ENCODE data around the gene SLX4IP.
"Not testable (repeated sequence)": the region's sequence is repeated elsewhere in the genome, so short reads cannot be mapped to it uniquely, and the experiment has no call there.

SLX4IP gene

DNA sequence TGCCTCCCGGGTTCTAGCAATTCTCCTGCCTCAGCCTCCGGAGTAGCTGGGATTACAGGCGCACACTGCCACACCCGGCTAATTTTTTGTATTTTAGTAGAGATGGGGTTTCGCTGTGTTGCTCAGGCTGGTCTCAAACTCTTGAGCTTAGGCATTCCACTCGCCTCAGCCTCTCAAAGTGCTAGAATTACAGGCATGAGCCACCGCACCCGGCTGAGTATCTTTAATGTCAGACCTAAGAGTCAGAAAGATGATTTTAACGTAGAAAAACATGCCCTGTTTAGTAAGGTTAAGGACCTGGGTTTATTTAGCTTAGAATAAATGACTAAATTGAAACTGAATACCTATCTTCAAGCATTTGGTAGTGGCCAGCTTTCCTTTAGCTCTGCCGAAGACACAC, 155.3 kb downstream of the SLX4IP start:
- H3K27me3 ChIP-seq (ENCODE audit: control insufficient read depth, insufficient read depth, low read length); H3K36me3 ChIP-seq (ENCODE audit: insufficient read depth, low read length); H3K9me3 ChIP-seq (replicated peaks; ENCODE audit: low read length); H3K4me3 ChIP-seq (ENCODE audit: low read length); H3K4me2 ChIP-seq (ENCODE audit: low read length): not testable (repeated sequence)
- Histone ChIP-seq H3K9ac (ENCODE audit: low read depth, low read length) (peak overlapping the region; percentile 63), H3K4me1 (ENCODE audit: control insufficient read depth, insufficient read depth, low read length) (peaks cover 49% of the 10 kb centered on the region)

DNA sequence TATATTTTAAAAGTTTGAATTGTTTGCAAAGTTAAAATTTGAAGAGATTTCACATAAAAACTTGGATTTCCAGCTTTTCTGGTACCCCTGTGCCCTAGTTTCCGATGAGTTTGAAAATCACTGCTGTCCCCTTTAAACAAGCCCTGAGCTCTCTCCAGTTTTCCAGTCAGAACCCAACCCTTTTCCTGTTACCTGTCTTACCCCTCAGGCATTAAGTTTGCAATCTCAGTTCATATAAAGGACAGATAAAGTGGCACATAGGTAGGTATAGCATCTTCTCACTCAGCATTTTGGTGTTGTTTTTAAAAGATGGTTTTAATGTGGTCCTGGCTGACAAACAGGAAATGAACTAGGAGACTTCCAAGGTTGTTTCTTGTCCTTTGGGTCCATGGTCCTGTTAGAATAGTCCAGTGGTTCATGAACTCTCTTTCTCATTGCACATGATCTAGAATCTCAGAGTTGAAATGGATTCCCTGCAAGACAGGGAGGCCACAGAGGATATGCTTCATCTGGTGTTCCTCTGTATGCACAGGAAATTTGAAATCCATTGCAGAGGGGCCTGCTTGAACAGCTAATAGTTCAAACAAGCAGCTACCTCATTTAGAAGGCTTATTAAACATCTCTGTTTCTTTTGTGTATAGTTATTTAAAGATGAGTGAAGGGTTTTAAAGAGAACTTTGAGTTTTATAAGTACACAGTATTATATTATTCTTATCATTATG, 156.0 kb downstream of the SLX4IP start:
- peaks cover 51% of the 10 kb centered on the region for H3K4me1 ChIP-seq (ENCODE audit: control insufficient read depth, insufficient read depth, low read length)
- H3K4me3 ChIP-seq (ENCODE audit: low read length) = no peak overlapping the region
- no peaks in the 10 kb centered on the region for H3K36me3 ChIP-seq (ENCODE audit: insufficient read depth, low read length)
- H3K9ac ChIP-seq (ENCODE audit: low read depth, low read length) = peak overlapping the region; percentile 63
- no peaks in the 10 kb centered on the region for H3K9me3 ChIP-seq (replicated peaks; ENCODE audit: low read length)
- H3K27me3 ChIP-seq (ENCODE audit: control insufficient read depth, insufficient read depth, low read length) = no peaks in the 10 kb centered on the region
- peak overlapping the region; percentile 31 for H3K4me2 ChIP-seq (ENCODE audit: low read length)

DNA sequence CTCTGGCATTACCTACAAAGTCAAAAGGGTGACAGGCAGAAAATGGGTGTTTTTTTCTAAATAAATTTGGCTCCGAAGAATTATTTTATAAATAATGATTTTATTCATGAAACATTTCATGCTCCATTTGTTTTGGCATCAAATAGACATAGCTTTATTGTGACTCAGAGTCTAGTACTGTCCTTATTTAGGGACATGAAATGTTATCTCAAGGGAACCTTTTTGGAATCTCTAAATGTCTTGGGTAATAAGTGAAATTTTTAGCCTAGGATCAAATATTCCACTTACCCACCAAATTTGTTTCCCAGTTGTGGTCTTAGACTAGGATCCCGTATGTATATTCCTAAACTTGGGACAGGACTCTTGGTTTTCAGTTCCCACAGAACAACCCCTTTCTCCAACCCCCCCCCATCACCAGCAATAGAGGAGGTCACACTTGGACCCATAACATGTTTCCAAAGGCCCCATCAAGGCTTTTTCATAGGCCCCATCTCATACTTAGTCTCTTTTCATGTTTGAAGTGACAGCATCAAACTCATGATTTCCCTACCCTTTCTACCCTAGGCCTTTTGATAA, 156.9 kb downstream of the SLX4IP start:
- peak overlapping the region; percentile 63 for H3K9ac ChIP-seq (ENCODE audit: low read depth, low read length)
- H3K4me1 ChIP-seq (ENCODE audit: control insufficient read depth, insufficient read depth, low read length) = peaks cover 61% of the 10 kb centered on the region
- peak overlapping the region; percentile 31 for H3K4me2 ChIP-seq (ENCODE audit: low read length)
- H3K36me3 ChIP-seq (ENCODE audit: insufficient read depth, low read length) = no peaks in the 10 kb centered on the region
- H3K9me3 ChIP-seq (replicated peaks; ENCODE audit: low read length) = no peaks in the 10 kb centered on the region
- no peaks in the 10 kb centered on the region for H3K27me3 ChIP-seq (ENCODE audit: control insufficient read depth, insufficient read depth, low read length)
- H3K4me3 ChIP-seq (ENCODE audit: low read length) = no peak overlapping the region

DNA sequence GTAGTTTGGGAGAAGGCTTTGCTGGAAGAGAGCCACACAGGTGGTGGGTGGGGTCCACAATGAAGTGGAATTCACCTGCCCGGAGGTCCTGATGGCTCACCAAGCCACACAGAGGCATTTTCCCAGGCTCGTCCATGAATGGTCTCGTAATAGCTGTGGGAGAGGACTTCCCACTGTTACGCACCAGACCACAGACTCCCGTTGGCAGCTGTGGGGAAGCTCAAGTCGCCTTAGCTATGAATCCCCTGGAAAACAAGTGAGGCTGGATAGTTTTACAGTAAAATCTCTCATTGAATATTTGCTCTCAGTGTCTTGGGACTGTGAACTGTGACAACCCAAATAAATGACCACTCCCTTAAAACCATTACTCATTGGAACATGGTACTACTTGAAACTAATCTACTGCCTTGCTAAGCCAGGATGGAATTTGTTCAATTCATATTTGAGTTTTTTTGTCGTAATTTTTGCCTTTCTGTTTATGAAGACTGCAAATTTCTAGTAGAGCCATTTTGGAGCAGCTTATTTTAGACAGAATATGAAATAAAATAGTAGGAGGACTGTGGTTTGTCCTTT, 159.3 kb downstream of the SLX4IP start:
- H3K9me3 ChIP-seq (replicated peaks; ENCODE audit: low read length) = no peaks in the 10 kb centered on the region
- no peak overlapping the region for H3K4me3 ChIP-seq (ENCODE audit: low read length)
- peaks cover 82% of the 10 kb centered on the region for H3K4me1 ChIP-seq (ENCODE audit: control insufficient read depth, insufficient read depth, low read length)
- no peaks in the 10 kb centered on the region for H3K27me3 ChIP-seq (ENCODE audit: control insufficient read depth, insufficient read depth, low read length)
- no peaks in the 10 kb centered on the region for H3K36me3 ChIP-seq (ENCODE audit: insufficient read depth, low read length)
- H3K9ac ChIP-seq (ENCODE audit: low read depth, low read length) = peak overlapping the region; percentile 41
- H3K4me2 ChIP-seq (ENCODE audit: low read length) = peak overlapping the region; percentile 21

DNA sequence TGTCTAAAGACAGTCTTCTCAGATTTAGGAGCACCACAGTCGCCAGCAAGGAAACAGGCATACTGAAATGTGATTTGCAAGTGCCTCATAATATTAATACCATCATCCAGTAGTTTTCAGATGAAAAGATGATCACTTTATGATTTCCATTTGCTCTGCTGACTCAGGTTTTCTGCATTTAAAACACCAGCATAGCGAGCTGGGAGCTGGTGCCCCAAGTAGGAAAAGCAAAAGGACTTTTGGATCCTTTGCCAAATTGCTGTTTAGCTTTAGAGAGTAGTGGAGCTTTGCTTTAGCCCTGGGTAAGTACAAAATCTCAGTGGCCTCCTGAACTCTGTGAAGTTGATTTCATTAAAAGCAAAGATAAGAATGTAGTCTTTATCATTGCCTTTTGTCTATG, 160.2 kb downstream of the SLX4IP start:
- Histone ChIP-seq H3K9ac (ENCODE audit: low read depth, low read length) (peak overlapping the region; percentile 41), H3K4me1 (ENCODE audit: control insufficient read depth, insufficient read depth, low read length) (peaks cover 82% of the 10 kb centered on the region), H3K9me3 (replicated peaks; ENCODE audit: low read length) (no peaks in the 10 kb centered on the region), H3K4me2 (ENCODE audit: low read length) (no peak overlapping the region), H3K27me3 (ENCODE audit: control insufficient read depth, insufficient read depth, low read length) (no peaks in the 10 kb centered on the region), H3K4me3 (ENCODE audit: low read length) (no peak overlapping the region), H3K36me3 (ENCODE audit: insufficient read depth, low read length) (no peaks in the 10 kb centered on the region)

- H3K9me3 ChIP-seq (replicated peaks; ENCODE audit: low read length) = no peaks in the 10 kb centered on the region
- H3K27me3 ChIP-seq (ENCODE audit: control insufficient read depth, insufficient read depth, low read length) = no peaks in the 10 kb centered on the region
- no peak overlapping the region for H3K4me3 ChIP-seq (ENCODE audit: low read length)
- H3K9ac ChIP-seq (ENCODE audit: low read depth, low read length) = peak overlapping the region; percentile 23
- H3K4me2 ChIP-seq (ENCODE audit: low read length) = no peak overlapping the region
- H3K36me3 ChIP-seq (ENCODE audit: insufficient read depth, low read length) = no peaks in the 10 kb centered on the region
- H3K4me1 ChIP-seq (ENCODE audit: control insufficient read depth, insufficient read depth, low read length) = peaks cover 75% of the 10 kb centered on the region
Observed at GRCh38 chr20:10595985-10596384, 160.9 kb downstream of the SLX4IP start.

DNA sequence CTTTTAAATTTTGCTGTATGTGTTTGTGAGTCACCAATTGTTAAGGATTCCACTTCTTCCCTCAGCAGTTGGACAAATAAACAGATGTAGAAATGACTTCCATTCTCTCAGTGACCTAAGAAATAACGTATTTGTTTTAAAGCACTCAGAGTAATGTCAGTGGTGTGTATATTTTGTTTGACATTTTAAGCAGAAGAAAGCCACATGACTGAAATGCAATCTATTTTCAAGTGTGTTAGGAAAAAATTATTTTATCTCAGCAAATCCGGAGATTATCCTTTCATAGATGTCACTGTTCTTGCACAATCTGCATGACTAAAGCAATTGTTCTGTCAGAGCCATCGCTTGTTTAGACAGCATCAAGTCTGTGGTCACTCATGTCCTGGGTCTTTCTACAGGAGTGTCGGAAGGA, 161.6 kb downstream of the SLX4IP start:
- peaks cover 68% of the 10 kb centered on the region for H3K4me1 ChIP-seq (ENCODE audit: control insufficient read depth, insufficient read depth, low read length)
- H3K27me3 ChIP-seq (ENCODE audit: control insufficient read depth, insufficient read depth, low read length) = no peaks in the 10 kb centered on the region
- no peaks in the 10 kb centered on the region for H3K36me3 ChIP-seq (ENCODE audit: insufficient read depth, low read length)
- peak overlapping the region; percentile 58 for H3K9ac ChIP-seq (ENCODE audit: low read depth, low read length)
- no peaks in the 10 kb centered on the region for H3K9me3 ChIP-seq (replicated peaks; ENCODE audit: low read length)
- no peak overlapping the region for H3K4me3 ChIP-seq (ENCODE audit: low read length)
- peak overlapping the region; percentile 65 for H3K4me2 ChIP-seq (ENCODE audit: low read length)

DNA sequence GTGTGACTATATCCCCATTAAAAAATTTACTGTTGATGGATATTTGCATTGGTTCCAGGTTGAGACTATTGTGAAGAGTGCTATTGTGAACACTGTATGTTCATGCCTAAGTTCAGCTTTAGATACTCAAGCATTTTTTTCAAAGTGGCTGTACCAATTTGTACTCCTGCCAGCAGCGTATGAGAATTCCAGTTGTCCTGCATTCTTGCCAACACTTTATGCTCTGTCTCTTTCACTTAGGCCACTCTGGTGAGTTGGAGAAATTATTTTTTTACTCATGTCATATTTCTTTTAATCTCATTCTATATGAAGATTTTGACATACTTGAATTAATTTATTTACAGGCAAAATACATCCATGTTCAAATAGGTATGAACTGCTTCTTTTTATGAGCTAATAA, 162.5 kb downstream of the SLX4IP start:
- Histone ChIP-seq H3K27me3 (ENCODE audit: control insufficient read depth, insufficient read depth, low read length) (no peaks in the 10 kb centered on the region), H3K4me1 (ENCODE audit: control insufficient read depth, insufficient read depth, low read length) (peaks cover 58% of the 10 kb centered on the region), H3K9ac (ENCODE audit: low read depth, low read length) (peak overlapping the region; percentile 58), H3K4me2 (ENCODE audit: low read length) (peak overlapping the region; percentile 65), H3K9me3 (replicated peaks; ENCODE audit: low read length) (no peaks in the 10 kb centered on the region), H3K4me3 (ENCODE audit: low read length) (no peak overlapping the region), H3K36me3 (ENCODE audit: insufficient read depth, low read length) (no peaks in the 10 kb centered on the region)

DNA sequence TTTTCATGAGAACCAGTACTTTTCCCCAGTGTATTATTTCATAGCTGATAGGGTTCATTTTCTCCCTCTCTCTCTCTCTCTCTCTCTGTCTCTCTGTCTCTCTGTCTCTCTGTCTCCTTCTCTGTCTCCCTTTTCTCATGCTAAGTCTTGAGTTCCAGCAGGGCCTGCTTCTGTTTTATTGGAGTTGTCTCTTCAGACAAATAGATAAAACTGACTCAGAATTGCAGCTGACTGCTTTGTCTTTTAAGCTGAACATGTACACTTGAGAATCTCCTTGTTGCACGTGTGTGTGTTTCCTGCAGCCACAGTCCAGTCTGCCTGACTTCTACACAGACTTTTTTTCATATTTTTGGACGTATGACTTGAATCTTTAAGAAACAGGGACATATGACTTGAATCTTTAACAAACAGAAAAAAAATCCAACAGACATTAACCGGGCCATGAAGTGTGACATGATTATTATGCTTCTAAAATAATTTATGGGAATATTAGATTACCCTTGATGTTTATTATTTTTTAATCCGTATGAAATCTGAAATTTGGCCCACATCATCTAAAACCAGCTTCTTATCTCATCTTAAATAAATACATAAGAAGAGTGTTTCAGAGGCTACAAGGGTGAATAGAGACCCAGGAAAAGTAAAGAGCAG, 167.2 kb downstream of the SLX4IP start:
- peaks cover 45% of the 10 kb centered on the region for H3K4me1 ChIP-seq (ENCODE audit: control insufficient read depth, insufficient read depth, low read length)
- no peaks in the 10 kb centered on the region for H3K27me3 ChIP-seq (ENCODE audit: control insufficient read depth, insufficient read depth, low read length)
- no peaks in the 10 kb centered on the region for H3K9me3 ChIP-seq (replicated peaks; ENCODE audit: low read length)
- H3K4me2 ChIP-seq (ENCODE audit: low read length) = no peak overlapping the region
- no peak overlapping the region for H3K9ac ChIP-seq (ENCODE audit: low read depth, low read length)
- H3K36me3 ChIP-seq (ENCODE audit: insufficient read depth, low read length) = no peaks in the 10 kb centered on the region
- H3K4me3 ChIP-seq (ENCODE audit: low read length) = no peak overlapping the region

DNA sequence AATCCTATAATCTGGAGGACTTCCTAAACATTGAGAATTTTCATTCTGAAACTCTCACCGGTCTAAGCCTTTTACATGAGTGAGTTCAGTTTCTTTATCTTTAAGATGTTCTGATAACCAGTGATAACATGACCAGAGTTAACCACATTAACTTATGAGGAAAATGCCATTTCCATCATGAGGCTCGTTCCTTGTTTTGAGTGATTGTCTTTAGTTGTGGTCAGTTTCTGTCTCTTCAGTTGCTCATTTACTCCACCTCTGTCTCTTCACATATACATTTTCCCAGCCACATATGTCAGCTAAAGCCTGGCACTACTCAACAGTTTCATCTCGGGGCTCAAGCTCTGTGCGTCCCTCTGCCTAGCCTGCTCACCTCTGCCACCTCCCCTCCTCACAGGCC, 168.3 kb downstream of the SLX4IP start:
- H3K9ac ChIP-seq (ENCODE audit: low read depth, low read length) = peak overlapping the region; percentile 80

DNA sequence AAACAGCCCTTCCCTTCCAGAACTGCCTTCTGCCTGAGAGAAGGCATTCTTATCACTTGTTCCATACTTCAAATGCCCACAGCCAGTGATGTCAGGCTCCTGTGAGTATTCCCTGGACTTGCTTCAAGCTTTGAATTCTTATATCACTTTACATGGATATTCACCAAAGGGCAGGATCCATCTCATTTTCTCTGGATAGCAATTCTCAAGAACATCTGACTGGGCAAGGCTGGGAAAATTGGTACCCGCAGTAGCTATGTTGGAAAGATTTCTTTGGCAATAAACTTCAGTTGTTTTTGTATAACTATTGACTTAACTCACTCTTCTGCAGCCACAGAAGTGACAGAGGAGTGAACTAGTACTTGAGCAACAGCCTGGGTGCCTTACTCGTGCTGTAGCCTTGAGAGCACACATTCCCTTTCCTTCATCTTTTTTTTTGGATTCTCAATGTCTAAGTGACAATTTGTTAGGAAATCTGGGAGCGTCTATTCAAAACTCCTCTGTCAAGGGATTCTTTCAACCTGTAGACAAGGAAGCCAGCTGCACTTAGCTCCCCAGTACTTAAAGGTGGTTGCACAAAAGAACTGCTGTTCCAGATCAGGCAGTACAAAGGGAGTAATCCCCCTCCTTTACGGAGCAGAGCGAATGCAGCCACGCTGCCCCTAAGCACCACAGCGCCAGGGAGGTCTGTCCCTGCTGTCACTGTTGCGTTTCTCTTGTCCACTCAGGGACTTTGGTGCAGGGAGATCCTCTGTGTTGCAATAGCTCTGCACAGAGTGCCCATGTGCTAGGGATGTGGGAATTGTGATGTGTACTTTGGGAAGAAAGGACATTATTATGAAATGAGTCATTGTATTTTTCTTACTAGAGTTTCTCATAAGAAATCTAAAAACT, 169.1 kb downstream of the SLX4IP start:
- Histone ChIP-seq H3K27me3 (ENCODE audit: control insufficient read depth, insufficient read depth, low read length) (no peaks in the 10 kb centered on the region), H3K4me2 (ENCODE audit: low read length) (peak overlapping the region; percentile 82), H3K9me3 (replicated peaks; ENCODE audit: low read length) (no peaks in the 10 kb centered on the region), H3K36me3 (ENCODE audit: insufficient read depth, low read length) (no peaks in the 10 kb centered on the region), H3K4me3 (ENCODE audit: low read length) (peak overlapping the region; percentile 58), H3K9ac (ENCODE audit: low read depth, low read length) (peak overlapping the region; percentile 80), H3K4me1 (ENCODE audit: control insufficient read depth, insufficient read depth, low read length) (peaks cover 31% of the 10 kb centered on the region)

More for the DNA sequence above, 168.3 kb downstream of the SLX4IP start:
- Histone ChIP-seq H3K27me3 (ENCODE audit: control insufficient read depth, insufficient read depth, low read length) (no peaks in the 10 kb centered on the region), H3K4me1 (ENCODE audit: control insufficient read depth, insufficient read depth, low read length) (peaks cover 34% of the 10 kb centered on the region), H3K36me3 (ENCODE audit: insufficient read depth, low read length) (no peaks in the 10 kb centered on the region), H3K4me2 (ENCODE audit: low read length) (peak overlapping the region; percentile 82), H3K4me3 (ENCODE audit: low read length) (no peak overlapping the region), H3K9me3 (replicated peaks; ENCODE audit: low read length) (no peaks in the 10 kb centered on the region)

Data from skeletal muscle satellite cell (primary cell).